PC-3 (cell line): ENCODE measurements around the gene LMCD1. TPM values are rescaled to one million over a fixed set of nuclear protein-coding genes. Genes with fewer than 3 reads are reported as not detected.

Experiments
- ATAC-seq: fragments of 200-7000 bp; cut with Tn5 transposase; 2 replicates; pipeline ENCODE4 v1.9.1; 2020; ENCODE audit warnings: mild to moderate bottlenecking, moderate library complexity
- BruUV-seq: library from RNA; stranded (reverse); fragments of 400-500 nt; replicated peaks from 2 replicates; lab custom pipeline; 2021; lab: Mats Ljungman, UMichigan
- CTCF ChIA-PET: fragments of 300-600 bp; sonication (Branson Sonifier 250); formaldehyde crosslinking; loops from one replicate; lab custom pipeline; 2022; ENCODE audit warnings: antibody characterized with exemption; lab: Charles Lee
- POLR2A ChIA-PET: fragments of 300-600 bp; sonication (Branson Sonifier 250); formaldehyde crosslinking; loops from one replicate; lab custom pipeline; 2022; ENCODE audit warnings: antibody characterized with exemption; ENCODE audit not compliant: unreplicated experiment; lab: Charles Lee
- DNase-seq: peaks from one replicate; pipeline ENCODE4 v3.0.0-alpha.2; 2015
- H2AFZ ChIP-seq: fragments of 300-600 bp; sonication (generic); 2 replicates; pipeline ENCODE4 v1.6.0; 2016; ENCODE audit warnings: antibody characterized with exemption, low read length
- H3F3A ChIP-seq: fragments of 300-600 bp; sonication (generic); one replicate; pipeline ENCODE4 v1.6.0; 2017; ENCODE audit warnings: antibody characterized with exemption, low read length, control low read depth, mild to moderate bottlenecking; ENCODE audit not compliant: unreplicated experiment
- H3K27ac ChIP-seq: fragments of 300-600 bp; sonication (generic); 2 replicates; pipeline ENCODE4 v1.5.1; 2016; ENCODE audit warnings: mild to moderate bottlenecking, low read length
- H3K27me3 ChIP-seq: fragments of 300-600 bp; sonication (generic); 2 replicates; pipeline ENCODE4 v1.6.1; 2016; ENCODE audit warnings: low read length, mixed read lengths
- H3K36me3 ChIP-seq: fragments of 300-600 bp; sonication (generic); 2 replicates; pipeline ENCODE4 v1.6.1; 2016; ENCODE audit warnings: low read depth, mixed run types, low read length, mixed read lengths
- H3K4me1 ChIP-seq: fragments of 300-600 bp; sonication (generic); 2 replicates; pipeline ENCODE4 v1.5.1; 2016; ENCODE audit warnings: low read length; ENCODE audit not compliant: insufficient read depth
- H3K4me2 ChIP-seq: fragments of 300-600 bp; sonication (generic); 2 replicates; pipeline ENCODE4 v1.6.0; 2016; ENCODE audit warnings: low read length
- H3K4me3 ChIP-seq: fragments of 300-600 bp; sonication (generic); 2 replicates; pipeline ENCODE4 v1.5.1; 2016; ENCODE audit warnings: mild to moderate bottlenecking, low read length, mixed read lengths
- H3K79me2 ChIP-seq: fragments of 300-600 bp; sonication (generic); 2 replicates; pipeline ENCODE4 v1.6.1; 2017; ENCODE audit warnings: low read length, mixed read lengths
- H3K9ac ChIP-seq: fragments of 300-600 bp; sonication (generic); 2 replicates; pipeline ENCODE4 v1.6.0; 2016; ENCODE audit warnings: mild to moderate bottlenecking, low read length
- H3K9me2 ChIP-seq: fragments of 300-600 bp; sonication (generic); replicated peaks from 2 replicates; pipeline ENCODE4 v1.6.1; 2016; ENCODE audit warnings: mixed run types, low read length, mixed read lengths
- H3K9me3 ChIP-seq: fragments of 300-600 bp; sonication (generic); 2 replicates; pipeline ENCODE4 v1.6.1; 2016; ENCODE audit warnings: low read length, mixed read lengths
- H4K20me1 ChIP-seq: fragments of 300-600 bp; sonication (generic); 2 replicates; pipeline ENCODE4 v1.6.1; 2016; ENCODE audit warnings: low read length, mixed read lengths
- EZH2 ChIP-seq: fragments of 300-600 bp; sonication (generic); IDR thresholded peaks from one replicate; pipeline ENCODE4 v1.6.1; 2017; ENCODE audit warnings: antibody characterized with exemption, mild to moderate bottlenecking, low read length; ENCODE audit not compliant: unreplicated experiment
- EZH2phosphoT487 ChIP-seq: fragments of 300-600 bp; sonication (generic); IDR thresholded peaks from 2 replicates; pipeline ENCODE4 v1.6.1; 2018; ENCODE audit warnings: mild to moderate bottlenecking, antibody characterized with exemption, low read length, borderline replicate concordance
- intact Hi-C: fragments of 100-400 bp; cut with micrococcal nuclease; formaldehyde crosslinking; loops from 2 replicates; pipeline ENCODE4 v1.9.0; 2023
- total RNA-seq: library from RNA; depleted of rRNA; stranded (reverse); fragments of >200 nt; gene quantifications from 2 replicates; pipeline ENCODE4 v1.2.3, GENCODE V29; 2014
- TF ChIP-seq, protein P1 (sequence below): fragments of 300-600 bp; sonication (generic); conservative IDR thresholded peaks from 2 replicates; pipeline ENCODE4 v1.5.1; 2017; ENCODE audit warnings: antibody characterized with exemption, low read depth, mild to moderate bottlenecking, low read length

The LMCD1 gene
- total RNA-seq, 1 experiment from 2014 or later = 9.1 TPM

DNA sequence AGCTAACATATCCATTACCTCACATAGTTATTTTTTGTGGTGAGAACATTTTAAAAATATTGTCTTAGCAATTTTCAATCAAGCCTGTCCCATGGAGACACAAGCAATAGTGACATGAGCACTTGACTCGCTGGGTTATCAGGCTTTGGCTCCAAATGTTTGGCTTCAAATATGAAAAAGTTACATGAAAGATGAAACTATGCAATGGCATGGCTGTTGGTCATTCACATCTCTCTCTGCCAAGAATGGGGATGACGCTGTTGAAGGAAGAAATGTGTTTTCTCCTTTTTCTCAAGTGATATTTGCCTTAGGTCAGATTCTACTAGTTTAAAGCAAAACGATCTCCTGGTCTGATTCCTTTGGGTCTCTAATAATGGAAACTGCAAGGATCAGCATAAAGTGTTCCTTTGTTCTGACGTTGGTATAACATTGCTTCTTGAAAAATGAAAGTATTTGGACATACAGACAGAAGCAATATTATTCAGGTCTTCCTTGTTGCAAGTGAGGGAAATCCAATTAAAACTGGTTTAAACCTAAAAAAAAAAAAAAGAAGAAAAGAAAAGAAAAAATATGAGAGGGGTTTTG lies 71.8 kb downstream of the LMCD1 start:
- ChIA-PET CTCF (no interaction called here), POLR2A (no interaction called here)
- BruUV-seq = no TSS peak
- no peak overlapping the region for H2AFZ ChIP-seq
- H3K9me2 ChIP-seq = no peaks in the 10 kb centered on the region
- no peak overlapping the region for H3K4me2 ChIP-seq
- H3K9ac ChIP-seq = no peak overlapping the region
- no peaks in the 10 kb centered on the region for H3K27me3 ChIP-seq
- no peak overlapping the region for H3K27ac ChIP-seq
- no peak for DNase-seq
- intact Hi-C loops = no loop called here
- no peaks in the 10 kb centered on the region for H4K20me1 ChIP-seq
- H3K9me3 ChIP-seq = no peaks in the 10 kb centered on the region
- no peaks in the 10 kb centered on the region for H3K36me3 ChIP-seq
- no peaks in the 10 kb centered on the region for H3F3A ChIP-seq
- H3K4me3 ChIP-seq = no peak overlapping the region
- no peak for TF ChIP-seq EZH2
- TF ChIP-seq, protein P1, sequence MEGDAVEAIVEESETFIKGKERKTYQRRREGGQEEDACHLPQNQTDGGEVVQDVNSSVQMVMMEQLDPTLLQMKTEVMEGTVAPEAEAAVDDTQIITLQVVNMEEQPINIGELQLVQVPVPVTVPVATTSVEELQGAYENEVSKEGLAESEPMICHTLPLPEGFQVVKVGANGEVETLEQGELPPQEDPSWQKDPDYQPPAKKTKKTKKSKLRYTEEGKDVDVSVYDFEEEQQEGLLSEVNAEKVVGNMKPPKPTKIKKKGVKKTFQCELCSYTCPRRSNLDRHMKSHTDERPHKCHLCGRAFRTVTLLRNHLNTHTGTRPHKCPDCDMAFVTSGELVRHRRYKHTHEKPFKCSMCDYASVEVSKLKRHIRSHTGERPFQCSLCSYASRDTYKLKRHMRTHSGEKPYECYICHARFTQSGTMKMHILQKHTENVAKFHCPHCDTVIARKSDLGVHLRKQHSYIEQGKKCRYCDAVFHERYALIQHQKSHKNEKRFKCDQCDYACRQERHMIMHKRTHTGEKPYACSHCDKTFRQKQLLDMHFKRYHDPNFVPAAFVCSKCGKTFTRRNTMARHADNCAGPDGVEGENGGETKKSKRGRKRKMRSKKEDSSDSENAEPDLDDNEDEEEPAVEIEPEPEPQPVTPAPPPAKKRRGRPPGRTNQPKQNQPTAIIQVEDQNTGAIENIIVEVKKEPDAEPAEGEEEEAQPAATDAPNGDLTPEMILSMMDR = no peak
- TF ChIP-seq EZH2phosphoT487 = no peak
- 0 out of 2 replicates have a peak, but pooled peaks cover 5% of the 10 kb centered on the region for H3K4me1 ChIP-seq
- no peak for ATAC-seq
- no peaks in the 10 kb centered on the region for H3K79me2 ChIP-seq

DNA sequence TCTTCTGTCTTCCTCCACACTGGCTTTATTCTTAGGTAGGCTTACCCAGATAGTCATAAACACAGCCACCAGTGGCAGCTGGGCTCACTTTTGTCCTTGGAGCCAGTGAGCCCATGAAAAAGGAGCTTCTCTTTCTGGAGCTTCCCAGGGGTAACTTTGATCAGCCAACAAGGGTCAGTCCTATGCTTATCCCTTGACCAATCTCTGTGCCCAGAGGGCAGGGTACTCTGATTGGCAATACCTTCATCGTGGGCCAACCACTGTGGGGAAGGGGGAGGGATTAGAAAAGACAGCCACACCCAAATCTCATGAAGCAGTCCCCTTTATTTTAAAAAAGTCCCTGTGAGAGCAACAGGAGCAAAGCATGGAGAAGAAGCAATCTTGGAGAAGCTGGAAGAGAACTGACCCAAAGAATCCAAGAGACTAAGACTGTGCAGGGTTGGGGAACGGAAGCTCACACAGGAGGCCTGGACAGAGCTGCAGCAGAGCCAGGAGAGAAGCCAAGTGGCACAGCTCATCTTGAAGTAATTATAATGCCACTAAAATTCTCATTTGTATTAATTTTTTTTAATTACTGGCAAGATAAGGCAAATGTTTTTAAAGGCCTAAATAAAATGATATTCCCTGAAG lies 72.5 kb downstream of the LMCD1 start:
- Histone ChIP-seq H2AFZ (no peak overlapping the region), H3K27me3 (no peaks in the 10 kb centered on the region), H4K20me1 (no peaks in the 10 kb centered on the region), H3K9ac (no peak overlapping the region), H3F3A (no peaks in the 10 kb centered on the region), H3K9me2 (no peaks in the 10 kb centered on the region), H3K9me3 (no peaks in the 10 kb centered on the region), H3K79me2 (no peaks in the 10 kb centered on the region), H3K27ac (no peak overlapping the region), H3K36me3 (no peaks in the 10 kb centered on the region), H3K4me2 (no peak overlapping the region), H3K4me3 (no peak overlapping the region), H3K4me1 (0 out of 2 replicates have a peak, but pooled peaks cover 5% of the 10 kb centered on the region)
- ATAC-seq = no peak
- ChIA-PET CTCF (no interaction called here), POLR2A (no interaction called here)
- no peak for TF ChIP-seq EZH2phosphoT487
- TF ChIP-seq EZH2 = no peak
- TF ChIP-seq, protein P1 = no peak
- intact Hi-C loops = no loop called here
- DNase-seq = no peak
- BruUV-seq = no TSS peak
